HG03520 (cell line): Measurements from ENCODE around the gene AMY1B.
"Not testable (repeated sequence)": the region's sequence is repeated elsewhere in the genome, so short reads cannot be mapped to it uniquely, and the experiment has no call there.

Source experiments
- ATAC-seq: cut with Tn5 transposase; IDR thresholded peaks from one replicate; pipeline ENCODE4 v1.9.1; 2021; ENCODE audit warnings: mild to moderate bottlenecking, moderate library complexity; ENCODE audit not compliant: unreplicated experiment

The AMY1B gene

GRCh38 chr1:103696110-103696509 is at the start of gene AMY1B:
AMY1B (minus strand) TSS chr1:103696210; CDS start chr1:103695639, 571 bp downstream.
- ATAC-seq: not testable (repeated sequence)

DNA sequence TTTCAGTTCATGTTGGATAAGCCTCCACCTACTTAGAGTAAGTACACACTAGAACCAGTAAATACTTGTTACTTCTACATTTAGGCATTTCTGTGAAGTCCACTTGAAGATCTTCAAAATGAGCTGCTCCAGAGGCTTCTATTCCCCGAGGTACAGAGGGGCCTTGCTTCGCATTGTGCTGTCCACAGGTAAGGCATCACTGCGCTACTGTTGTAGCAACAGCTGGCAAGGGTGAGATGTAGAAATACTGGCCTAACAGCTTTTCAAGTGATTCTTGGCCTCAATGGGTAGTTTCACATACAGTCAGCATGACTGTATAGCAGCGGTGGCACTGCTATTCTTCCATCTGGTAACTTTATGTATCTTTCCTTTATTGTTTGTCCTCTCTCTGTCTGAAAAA is 49.0 kb upstream of the AMY1B start:
- ATAC-seq: not testable (repeated sequence)

- not testable (repeated sequence) for ATAC-seq
Observed at GRCh38 chr1:103744449-103744848, 48.4 kb upstream of the AMY1B start.

GRCh38 chr1:103738031-103738430 is 42.0 kb upstream of the AMY1B start:
- not testable (repeated sequence) for ATAC-seq

DNA sequence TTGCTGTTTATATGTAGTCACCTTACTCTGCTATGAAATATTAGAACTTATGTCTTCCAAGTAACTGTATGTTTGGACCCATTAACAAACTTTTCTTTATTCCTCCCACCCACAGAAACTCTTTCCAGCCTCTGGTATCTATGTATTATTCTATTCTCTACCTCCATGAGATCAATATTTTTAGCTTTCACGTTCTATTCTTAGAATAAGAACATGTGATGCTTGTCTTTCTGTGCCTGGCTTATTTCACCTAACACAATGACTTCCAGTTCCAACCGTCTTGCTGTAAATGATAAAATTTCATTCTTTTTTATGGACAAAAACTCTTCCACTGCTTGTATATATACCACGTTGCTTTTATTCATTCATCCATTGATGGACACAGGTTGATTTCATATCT is 39.3 kb upstream of the AMY1B start:
- not testable (repeated sequence) for ATAC-seq

DNA sequence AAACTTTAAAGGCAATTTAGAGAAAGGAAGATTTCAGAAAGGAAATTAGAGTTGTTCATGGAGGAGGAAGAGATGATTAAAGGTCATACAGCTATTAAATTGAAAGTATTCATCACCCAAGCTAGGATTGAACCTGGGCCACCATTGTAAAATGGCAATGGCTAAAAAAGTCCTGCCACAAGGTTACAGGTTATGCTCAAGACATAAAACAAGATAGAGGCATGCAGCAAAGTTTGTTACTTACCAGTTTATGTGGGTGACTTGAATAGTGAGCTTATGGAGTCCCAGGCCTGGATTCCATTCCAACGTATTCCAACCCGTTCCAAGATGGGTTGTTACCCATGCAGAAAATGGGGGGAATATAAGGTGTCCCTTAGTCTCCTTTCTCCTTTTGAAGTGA is 25.5 kb upstream of the AMY1B start:
- ATAC-seq: not testable (repeated sequence)

- not testable (repeated sequence) for ATAC-seq
Observed at GRCh38 chr1:103717404-103717803, 21.4 kb upstream of the AMY1B start.

GRCh38 chr1:103710381-103710780 is 14.4 kb upstream of the AMY1B start:
- ATAC-seq: not testable (repeated sequence)

DNA sequence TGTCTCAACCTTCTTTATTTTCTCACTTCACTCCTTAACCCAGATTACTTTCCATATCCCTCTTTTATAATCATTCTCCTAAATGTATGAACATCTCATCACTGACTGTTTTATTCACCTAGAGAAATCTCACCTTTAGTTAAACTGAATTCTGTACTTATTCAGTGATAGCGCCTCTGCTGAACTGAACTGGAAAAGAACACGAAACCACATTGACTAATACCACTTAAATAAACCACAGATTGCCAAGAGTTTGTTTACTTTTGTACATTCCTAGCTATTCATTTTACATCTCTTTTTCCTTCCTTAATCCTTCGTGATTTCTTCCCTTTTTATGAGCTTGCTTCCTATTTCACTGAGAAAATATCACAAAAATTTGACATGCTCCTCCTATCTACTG is 11.7 kb upstream of the AMY1B start:
- not testable (repeated sequence) for ATAC-seq

- not testable (repeated sequence) for ATAC-seq
Observed at GRCh38 chr1:103701256-103701655, 5.2 kb upstream of the AMY1B start.

DNA sequence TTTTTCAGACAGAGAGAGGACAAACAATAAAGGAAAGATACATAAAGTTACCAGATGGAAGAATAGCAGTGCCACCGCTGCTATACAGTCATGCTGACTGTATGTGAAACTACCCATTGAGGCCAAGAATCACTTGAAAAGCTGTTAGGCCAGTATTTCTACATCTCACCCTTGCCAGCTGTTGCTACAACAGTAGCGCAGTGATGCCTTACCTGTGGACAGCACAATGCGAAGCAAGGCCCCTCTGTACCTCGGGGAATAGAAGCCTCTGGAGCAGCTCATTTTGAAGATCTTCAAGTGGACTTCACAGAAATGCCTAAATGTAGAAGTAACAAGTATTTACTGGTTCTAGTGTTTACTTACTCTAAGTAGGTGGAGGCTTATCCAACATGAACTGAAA is 4.7 kb upstream of the AMY1B start:
- ATAC-seq: not testable (repeated sequence)

DNA sequence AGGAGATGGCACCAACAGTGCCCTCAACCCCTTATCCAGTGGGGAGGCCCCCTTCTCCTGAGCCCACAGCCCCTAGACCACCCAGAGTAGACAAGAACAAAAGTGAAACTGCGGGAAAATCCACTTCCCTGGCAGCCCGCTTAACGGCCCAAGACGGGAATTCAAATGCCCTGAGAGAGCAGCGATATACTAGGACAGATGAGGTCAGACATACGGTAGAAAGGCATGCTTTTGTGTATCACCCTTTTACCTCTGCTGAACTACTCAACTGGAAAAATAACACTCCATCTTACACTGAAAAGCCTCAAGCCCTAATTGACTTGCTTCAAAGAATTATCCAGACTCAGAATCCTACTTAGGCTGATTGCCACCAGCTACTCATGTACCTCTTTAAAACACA is 1.4 kb upstream of the AMY1B start:
- not testable (repeated sequence) for ATAC-seq

DNA sequence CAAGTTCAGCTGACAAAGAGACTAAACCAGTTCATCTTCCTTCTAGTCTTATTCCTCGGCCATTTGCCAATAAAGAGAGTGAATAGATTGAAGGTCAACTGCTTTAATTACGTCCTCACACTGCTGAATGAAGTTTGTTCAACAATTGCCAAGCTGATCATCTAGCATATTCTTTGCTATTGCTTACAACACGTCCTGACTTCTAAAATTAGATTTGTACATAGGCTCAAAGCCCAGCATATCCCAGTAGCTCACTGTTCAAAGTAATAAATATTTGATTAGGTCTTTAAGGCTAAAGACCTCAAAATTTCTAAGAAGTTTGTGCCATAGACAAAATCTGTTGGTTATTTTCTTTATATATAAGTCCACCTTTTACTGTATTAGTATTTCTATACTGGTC is 19.7 kb downstream of the AMY1B start:
- ATAC-seq: not testable (repeated sequence)

- not testable (repeated sequence) for ATAC-seq
Observed at GRCh38 chr1:103655460-103655859, 40.5 kb downstream of the AMY1B start, which contains the start of gene AMY1A. AMY1A (plus strand) TSS chr1:103655760; CDS start chr1:103656331, 571 bp downstream.

DNA sequence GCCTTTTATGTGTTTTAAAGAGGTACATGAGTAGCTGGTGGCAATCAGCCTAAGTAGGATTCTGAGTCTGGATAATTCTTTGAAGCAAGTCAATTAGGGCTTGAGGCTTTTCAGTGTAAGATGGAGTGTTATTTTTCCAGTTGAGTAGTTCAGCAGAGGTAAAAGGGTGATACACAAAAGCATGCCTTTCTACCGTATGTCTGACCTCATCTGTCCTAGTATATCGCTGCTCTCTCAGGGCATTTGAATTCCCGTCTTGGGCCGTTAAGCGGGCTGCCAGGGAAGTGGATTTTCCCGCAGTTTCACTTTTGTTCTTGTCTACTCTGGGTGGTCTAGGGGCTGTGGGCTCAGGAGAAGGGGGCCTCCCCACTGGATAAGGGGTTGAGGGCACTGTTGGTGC is 41.9 kb downstream of the AMY1B start:
- ATAC-seq: not testable (repeated sequence)

GRCh38 chr1:103650889-103651288 is 45.1 kb downstream of the AMY1B start:
- ATAC-seq: not testable (repeated sequence)

GRCh38 chr1:103650305-103650704 is 45.7 kb downstream of the AMY1B start:
- ATAC-seq: not testable (repeated sequence)

DNA sequence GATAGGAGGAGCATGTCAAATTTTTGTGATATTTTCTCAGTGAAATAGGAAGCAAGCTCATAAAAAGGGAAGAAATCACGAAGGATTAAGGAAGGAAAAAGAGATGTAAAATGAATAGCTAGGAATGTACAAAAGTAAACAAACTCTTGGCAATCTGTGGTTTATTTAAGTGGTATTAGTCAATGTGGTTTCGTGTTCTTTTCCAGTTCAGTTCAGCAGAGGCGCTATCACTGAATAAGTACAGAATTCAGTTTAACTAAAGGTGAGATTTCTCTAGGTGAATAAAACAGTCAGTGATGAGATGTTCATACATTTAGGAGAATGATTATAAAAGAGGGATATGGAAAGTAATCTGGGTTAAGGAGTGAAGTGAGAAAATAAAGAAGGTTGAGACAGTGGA is 52.1 kb downstream of the AMY1B start:
- not testable (repeated sequence) for ATAC-seq

GRCh38 chr1:103641194-103641593 is 54.8 kb downstream of the AMY1B start:
- ATAC-seq: not testable (repeated sequence)
